ENCODE results near the gene UGT3A1. TPM values are rescaled to one million over a fixed set of nuclear protein-coding genes. Genes with fewer than 3 reads are reported as not detected.

UGT3A1 gene
- total RNA-seq, 1 experiment from 2014 or later, result not detected

DNA sequence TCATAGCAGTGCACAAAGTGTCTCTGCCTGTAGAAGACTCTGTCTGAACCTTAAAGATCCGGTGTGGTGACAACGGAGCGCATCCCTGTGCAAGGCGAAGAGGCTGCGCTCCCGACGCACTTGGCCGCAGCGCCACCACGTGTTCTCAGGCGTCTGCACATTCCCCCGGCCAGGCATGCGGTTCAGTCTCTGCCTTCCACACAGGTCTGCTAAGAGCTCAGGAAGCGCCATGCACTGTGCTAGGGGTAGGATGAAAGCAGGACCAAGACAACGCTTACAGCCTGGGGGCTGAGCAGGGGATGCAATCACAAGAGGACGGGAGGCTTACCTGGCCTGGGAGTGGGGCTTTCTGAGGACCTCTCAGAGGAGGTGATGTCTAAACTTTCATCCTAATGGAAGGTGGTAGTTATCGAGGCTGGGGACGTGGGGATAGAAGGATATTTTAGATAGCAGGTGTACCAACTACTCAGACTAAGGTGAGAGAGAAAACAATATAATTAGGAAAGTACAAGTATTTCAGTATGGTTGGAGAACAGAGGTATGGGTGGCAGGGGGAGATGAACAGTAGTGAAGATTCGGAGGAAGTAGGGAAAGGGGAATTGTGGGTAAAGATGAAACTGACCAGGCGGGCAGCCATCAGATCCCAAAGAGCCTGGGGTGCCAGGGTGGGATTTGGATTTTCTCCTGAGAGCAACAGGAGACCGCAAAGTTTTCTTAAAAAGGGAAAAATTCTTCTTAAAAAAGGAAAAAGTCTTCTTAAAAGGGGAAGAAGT lies 66.1 kb downstream of the UGT3A1 start:
- no TSS peak for BruUV-seq (replicated peaks)
- H3K36me3 ChIP-seq (ENCODE audit: control insufficient read depth, insufficient read depth, low read length), result no peaks in the 10 kb centered on the region
- peaks cover 9% of the 10 kb centered on the region; the same call in 1 of the 2 replicates for H3K27me3 ChIP-seq (ENCODE audit: control insufficient read depth, insufficient read depth, low read length)
- no peak overlapping the region for H3K4me3 ChIP-seq (ENCODE audit: low read depth in 2 of 2, low read length in 2 of 2)
- POLR2A ChIA-PET, result no interaction called here
- DNase-seq (ENCODE audit: low read depth, low spot score) (peak; percentile 25), ATAC-seq (peak; percentile 83)
- TF ChIP-seq, protein P1, sequence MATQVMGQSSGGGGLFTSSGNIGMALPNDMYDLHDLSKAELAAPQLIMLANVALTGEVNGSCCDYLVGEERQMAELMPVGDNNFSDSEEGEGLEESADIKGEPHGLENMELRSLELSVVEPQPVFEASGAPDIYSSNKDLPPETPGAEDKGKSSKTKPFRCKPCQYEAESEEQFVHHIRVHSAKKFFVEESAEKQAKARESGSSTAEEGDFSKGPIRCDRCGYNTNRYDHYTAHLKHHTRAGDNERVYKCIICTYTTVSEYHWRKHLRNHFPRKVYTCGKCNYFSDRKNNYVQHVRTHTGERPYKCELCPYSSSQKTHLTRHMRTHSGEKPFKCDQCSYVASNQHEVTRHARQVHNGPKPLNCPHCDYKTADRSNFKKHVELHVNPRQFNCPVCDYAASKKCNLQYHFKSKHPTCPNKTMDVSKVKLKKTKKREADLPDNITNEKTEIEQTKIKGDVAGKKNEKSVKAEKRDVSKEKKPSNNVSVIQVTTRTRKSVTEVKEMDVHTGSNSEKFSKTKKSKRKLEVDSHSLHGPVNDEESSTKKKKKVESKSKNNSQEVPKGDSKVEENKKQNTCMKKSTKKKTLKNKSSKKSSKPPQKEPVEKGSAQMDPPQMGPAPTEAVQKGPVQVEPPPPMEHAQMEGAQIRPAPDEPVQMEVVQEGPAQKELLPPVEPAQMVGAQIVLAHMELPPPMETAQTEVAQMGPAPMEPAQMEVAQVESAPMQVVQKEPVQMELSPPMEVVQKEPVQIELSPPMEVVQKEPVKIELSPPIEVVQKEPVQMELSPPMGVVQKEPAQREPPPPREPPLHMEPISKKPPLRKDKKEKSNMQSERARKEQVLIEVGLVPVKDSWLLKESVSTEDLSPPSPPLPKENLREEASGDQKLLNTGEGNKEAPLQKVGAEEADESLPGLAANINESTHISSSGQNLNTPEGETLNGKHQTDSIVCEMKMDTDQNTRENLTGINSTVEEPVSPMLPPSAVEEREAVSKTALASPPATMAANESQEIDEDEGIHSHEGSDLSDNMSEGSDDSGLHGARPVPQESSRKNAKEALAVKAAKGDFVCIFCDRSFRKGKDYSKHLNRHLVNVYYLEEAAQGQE (IDR thresholded peaks at IDR 0.05; ENCODE audit: insufficient read depth in 1 of 2, low read depth in 2 of 2, low read length in 1 of 2), result no peak
- no peak for TF ChIP-seq SIN3A (IDR thresholded peaks at IDR 0.05; ENCODE audit: borderline replicate concordance, insufficient read depth, low read depth, low read length)
- TF ChIP-seq, protein P2, sequence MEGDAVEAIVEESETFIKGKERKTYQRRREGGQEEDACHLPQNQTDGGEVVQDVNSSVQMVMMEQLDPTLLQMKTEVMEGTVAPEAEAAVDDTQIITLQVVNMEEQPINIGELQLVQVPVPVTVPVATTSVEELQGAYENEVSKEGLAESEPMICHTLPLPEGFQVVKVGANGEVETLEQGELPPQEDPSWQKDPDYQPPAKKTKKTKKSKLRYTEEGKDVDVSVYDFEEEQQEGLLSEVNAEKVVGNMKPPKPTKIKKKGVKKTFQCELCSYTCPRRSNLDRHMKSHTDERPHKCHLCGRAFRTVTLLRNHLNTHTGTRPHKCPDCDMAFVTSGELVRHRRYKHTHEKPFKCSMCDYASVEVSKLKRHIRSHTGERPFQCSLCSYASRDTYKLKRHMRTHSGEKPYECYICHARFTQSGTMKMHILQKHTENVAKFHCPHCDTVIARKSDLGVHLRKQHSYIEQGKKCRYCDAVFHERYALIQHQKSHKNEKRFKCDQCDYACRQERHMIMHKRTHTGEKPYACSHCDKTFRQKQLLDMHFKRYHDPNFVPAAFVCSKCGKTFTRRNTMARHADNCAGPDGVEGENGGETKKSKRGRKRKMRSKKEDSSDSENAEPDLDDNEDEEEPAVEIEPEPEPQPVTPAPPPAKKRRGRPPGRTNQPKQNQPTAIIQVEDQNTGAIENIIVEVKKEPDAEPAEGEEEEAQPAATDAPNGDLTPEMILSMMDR (IDR thresholded peaks at IDR 0.05), result peak; percentile 82
- no peak; the same call in 1 of the 2 replicates for TF ChIP-seq TCF7L2 (IDR thresholded peaks at IDR 0.05; ENCODE audit: low read depth, low read length)
- no peak for TF ChIP-seq POLR2AphosphoS5 (IDR thresholded peaks at IDR 0.05; ENCODE audit: low read depth, low read length)
- CTCF ChIA-PET, result interaction anchor here (0.6 to 1.7 kb wide), 5 partner anchors 67 to 1827 kb away, joined by 3 to 11 read pairs (median 6); no protein-coding TSS in a partner anchor
- H3K4me1 ChIP-seq (ENCODE audit: control insufficient read depth, insufficient read depth, low read length), result no peaks in the 10 kb centered on the region
- intact Hi-C loops (cut with micrococcal nuclease; ENCODE audit: unreplicated experiment) (loop anchor here (2.0 to 10.0 kb wide), 3 partner anchors 300 to 836 kb away; no protein-coding TSS in a partner anchor), in situ Hi-C loops (cut with HindIII; ENCODE audit: low pct_unique_long_range_greater_than_20kb, low sequenced_read_pairs) (no loop called here)
- H3K27ac ChIP-seq (ENCODE audit: low read length), result no peak overlapping the region
- no peaks in the 10 kb centered on the region for H3K9me3 ChIP-seq (ENCODE audit: control insufficient read depth, insufficient read depth, low read depth, low read length)

DNA sequence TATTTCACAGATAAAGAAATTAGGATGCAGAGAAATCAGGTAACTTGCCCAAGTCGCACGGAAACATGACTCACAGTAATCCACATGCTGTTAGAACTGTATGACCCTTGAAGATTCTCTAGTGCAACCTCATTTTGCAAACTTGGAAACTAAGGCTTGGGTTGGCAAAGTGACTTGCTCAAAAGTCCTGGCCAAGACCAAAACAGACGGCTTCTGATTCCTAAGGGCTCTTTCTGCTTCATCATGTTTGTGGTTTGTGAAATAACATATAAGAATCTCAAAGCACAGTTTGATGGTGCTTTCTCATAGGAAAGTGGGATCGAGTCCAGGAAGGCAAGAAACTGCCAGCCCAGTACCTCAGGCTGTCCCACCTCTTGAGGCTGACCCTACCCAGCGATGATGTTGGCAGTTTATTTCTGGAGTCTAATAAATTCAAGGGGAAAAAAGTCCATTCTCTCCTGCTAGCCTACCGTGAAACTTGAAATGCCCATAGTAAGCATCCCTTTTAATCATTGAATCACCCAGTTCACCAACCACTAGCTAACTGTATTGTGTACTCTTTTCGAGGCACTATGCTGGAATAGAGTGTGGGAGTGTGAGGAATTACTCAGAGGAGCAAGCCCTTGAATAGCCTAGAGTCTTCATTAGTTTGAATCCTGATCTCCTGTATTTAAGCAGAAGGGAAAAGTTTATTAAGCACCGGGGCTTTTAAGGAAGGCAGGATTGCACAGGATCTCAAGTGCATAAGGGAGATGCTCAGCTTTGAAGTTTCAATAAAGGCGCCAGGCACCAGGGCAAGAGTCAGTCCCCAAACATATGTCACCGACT lies 66.9 kb downstream of the UGT3A1 start:
- BruUV-seq (replicated peaks), result no TSS peak
- ATAC-seq (peak; percentile 32; the same call in 1 of the 2 replicates), DNase-seq (ENCODE audit: low read depth, low spot score) (no peak)
- ChIA-PET POLR2A (no interaction called here), CTCF (interaction anchor here (1.7 kb wide), 1 partner anchor 273 kb away, joined by 6 read pairs; no protein-coding TSS in a partner anchor)
- no peak overlapping the region for H3K4me3 ChIP-seq (ENCODE audit: low read depth in 2 of 2, low read length in 2 of 2)
- intact Hi-C loops (cut with micrococcal nuclease; ENCODE audit: unreplicated experiment), result loop anchor here (2.0 to 10.0 kb wide), 2 partner anchors 300 to 836 kb away; no protein-coding TSS in a partner anchor
- no peaks in the 10 kb centered on the region for H3K36me3 ChIP-seq (ENCODE audit: control insufficient read depth, insufficient read depth, low read length)
- H3K9me3 ChIP-seq (ENCODE audit: control insufficient read depth, insufficient read depth, low read depth, low read length), result no peaks in the 10 kb centered on the region
- in situ Hi-C loops (cut with HindIII; ENCODE audit: low pct_unique_long_range_greater_than_20kb, low sequenced_read_pairs), result no loop called here
- peaks cover 9% of the 10 kb centered on the region; the same call in 1 of the 2 replicates for H3K27me3 ChIP-seq (ENCODE audit: control insufficient read depth, insufficient read depth, low read length)
- TF ChIP-seq, protein P1 (IDR thresholded peaks at IDR 0.05; ENCODE audit: insufficient read depth in 1 of 2, low read depth in 2 of 2, low read length in 1 of 2), result no peak
- TF ChIP-seq SIN3A (IDR thresholded peaks at IDR 0.05; ENCODE audit: borderline replicate concordance, insufficient read depth, low read depth, low read length), result no peak
- no peak for TF ChIP-seq POLR2AphosphoS5 (IDR thresholded peaks at IDR 0.05; ENCODE audit: low read depth, low read length)
- no peak for TF ChIP-seq TCF7L2 (IDR thresholded peaks at IDR 0.05; ENCODE audit: low read depth, low read length)
- TF ChIP-seq, protein P2 (IDR thresholded peaks at IDR 0.05), result no peak
- H3K27ac ChIP-seq (ENCODE audit: low read length), result no peak overlapping the region
- no peaks in the 10 kb centered on the region for H3K4me1 ChIP-seq (ENCODE audit: control insufficient read depth, insufficient read depth, low read length)
